COLO668 (cell line): Measurements from ENCODE around the gene SGPP2.
"Not testable (repeated sequence)": the region's sequence is repeated elsewhere in the genome, so short reads cannot be mapped to it uniquely, and the experiment has no call there.

Source experiments
- DNase-seq: peaks from one replicate; lab custom pipeline; 2025; ENCODE audit not compliant: unreplicated experiment; lab: John Stamatoyannopoulos, UW

SGPP2 gene, protein sequence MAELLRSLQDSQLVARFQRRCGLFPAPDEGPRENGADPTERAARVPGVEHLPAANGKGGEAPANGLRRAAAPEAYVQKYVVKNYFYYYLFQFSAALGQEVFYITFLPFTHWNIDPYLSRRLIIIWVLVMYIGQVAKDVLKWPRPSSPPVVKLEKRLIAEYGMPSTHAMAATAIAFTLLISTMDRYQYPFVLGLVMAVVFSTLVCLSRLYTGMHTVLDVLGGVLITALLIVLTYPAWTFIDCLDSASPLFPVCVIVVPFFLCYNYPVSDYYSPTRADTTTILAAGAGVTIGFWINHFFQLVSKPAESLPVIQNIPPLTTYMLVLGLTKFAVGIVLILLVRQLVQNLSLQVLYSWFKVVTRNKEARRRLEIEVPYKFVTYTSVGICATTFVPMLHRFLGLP

GRCh38 chr2:222424276-222424728 is at the start of gene SGPP2:
Gene SGPP2, plus strand, starts transcription at chr2:222424543. Its CDS starts 60 bp downstream, at chr2:222424603.
- DNase-seq: peak; percentile 82

DNA sequence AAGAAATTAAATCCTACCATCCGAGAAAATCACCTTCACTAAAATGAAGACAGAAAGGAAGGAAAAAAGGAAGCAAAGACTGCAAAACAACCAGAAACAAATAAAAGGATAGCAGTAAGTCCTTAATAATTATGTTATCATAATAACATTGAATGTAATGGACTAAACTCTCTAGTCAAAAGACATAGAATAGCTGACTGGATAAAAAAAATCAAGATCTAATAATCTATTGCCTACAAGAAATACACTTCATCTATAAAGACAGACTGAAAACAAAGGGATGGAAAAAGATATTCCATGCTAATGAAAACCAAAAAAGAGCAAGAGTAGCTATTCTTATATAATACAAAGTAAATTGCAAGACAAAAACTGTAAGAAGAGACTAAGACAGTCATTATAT is 48.5 kb upstream of the SGPP2 start:
- DNase-seq: no peak

GRCh38 chr2:222380456-222380855 is 43.9 kb upstream of the SGPP2 start:
- DNase-seq: no peak

DNA sequence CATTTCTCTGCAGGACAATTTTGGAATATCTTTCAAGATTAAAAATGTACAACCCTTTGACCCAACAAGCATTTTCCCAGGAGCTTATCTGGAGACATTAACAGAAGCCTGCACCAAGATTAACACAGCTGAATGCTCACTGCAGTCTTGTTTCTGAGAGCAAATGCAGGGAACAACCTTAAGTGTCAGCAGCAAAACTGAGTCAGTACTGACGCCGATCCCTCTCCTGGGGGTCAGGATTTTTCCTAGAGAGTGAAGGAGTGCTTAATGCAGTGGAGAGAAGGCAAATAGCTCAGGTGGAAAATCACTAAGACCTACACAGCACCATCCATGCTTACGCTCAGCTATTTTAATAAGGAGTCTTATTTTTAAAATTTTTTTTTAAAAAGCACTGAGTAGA is 42.8 kb upstream of the SGPP2 start:
- DNase-seq: no peak

DNA sequence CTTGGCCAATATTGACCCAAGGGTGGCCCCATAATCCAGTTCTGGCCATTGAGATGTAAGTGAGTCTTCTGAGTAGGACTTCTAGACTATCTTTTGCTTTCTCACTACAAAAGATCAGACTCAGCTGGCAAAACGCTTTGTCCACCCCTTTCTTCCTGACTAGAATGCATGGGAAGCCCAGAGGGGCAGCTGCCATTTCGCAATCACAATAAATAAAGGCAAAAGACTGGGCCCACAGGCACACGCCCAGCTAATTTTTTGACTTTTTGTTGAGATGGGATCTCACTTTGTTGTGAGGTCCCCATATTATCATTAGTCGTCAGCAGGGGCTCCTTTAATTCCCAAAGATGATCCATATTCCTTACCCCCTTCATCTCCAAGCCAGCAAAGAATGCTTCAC is 41.1 kb upstream of the SGPP2 start:
- no peak for DNase-seq

- DNase-seq: no peak
These were observed 32.5 kb upstream of the SGPP2 start for GRCh38 chr2:222391743-222392285.

DNA sequence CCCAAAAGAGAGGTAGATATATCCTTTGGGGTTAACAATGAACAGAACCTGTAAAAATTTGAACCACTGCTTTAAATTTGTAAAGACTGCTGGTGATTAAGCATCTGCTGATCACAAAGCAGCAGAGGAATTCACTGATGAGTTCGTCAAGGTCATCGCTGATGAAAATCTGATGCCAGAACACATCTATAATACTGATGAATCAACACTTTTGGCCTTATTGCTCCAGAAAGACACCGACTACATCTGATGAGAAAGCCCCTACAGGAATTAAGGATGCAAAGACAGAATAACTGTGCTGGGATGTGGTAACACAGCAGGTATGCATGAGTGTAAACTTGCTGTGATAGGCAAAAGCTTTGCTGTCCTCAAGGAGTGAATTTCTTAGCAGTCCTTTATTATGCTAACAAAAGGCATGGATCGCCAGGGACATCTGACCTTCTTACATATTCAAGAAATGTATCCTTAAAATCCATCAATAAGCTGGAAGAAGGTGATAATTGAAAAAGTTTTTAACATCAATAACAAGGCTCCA is 30.5 kb upstream of the SGPP2 start:
- no peak for DNase-seq

DNA sequence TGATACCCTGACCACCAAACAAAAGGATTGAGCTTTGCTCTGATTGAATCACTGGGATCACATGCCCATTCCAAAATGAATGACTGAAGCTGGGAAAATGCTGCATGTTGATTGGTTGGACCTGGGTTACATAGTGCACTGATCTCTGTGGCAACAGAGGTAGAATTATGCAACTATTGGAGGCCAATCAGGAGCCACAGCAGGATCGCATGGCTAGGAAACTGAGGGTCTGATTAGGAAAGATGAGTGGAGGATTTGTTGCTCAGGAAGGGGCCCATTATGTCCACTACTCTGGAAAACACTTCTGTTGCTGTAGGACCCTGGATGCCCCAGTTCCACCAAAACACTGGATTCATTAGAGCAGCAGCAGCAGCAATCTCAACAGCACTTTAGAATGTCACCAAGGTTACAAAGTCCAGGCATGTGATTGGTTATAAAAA is 25.9 kb upstream of the SGPP2 start:
- no peak for DNase-seq

DNA sequence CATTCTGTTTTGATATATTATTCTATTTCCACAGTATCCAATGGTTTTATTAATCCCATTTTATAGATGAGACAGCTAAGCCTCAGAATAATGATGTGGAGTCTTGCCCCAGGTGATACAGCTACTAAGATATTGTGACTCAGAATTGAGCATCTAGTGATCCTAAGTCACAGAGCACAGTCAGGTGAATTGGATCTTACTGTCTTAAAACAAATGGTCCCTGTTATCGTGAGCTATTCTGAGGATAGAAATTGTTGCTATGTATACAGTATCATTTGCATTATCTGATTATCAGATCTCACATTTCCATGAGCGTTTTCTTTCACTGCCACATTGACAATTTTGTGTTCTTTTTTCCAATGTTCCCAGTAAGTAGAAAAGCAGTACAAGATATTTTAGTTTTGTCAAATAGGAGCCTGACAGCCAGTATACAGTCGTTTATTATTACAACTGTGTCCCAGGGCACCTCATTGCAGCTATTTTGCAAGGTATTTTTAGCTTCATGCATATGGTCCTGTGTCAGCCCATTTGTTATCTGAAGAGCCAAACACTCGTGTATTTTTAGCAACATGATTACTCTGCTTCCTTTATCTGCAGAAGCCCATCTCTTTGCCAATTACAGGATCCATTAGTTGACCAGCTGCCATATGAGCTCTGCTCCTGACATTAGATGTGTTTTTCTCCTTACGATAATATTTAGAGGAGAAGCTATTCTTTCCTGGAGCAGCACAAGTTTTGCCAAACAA is 25.1 kb upstream of the SGPP2 start:
- DNase-seq: peak; percentile 42

- no peak for DNase-seq
These were observed 20.0 kb upstream of the SGPP2 start for GRCh38 chr2:222404151-222404905.

DNA sequence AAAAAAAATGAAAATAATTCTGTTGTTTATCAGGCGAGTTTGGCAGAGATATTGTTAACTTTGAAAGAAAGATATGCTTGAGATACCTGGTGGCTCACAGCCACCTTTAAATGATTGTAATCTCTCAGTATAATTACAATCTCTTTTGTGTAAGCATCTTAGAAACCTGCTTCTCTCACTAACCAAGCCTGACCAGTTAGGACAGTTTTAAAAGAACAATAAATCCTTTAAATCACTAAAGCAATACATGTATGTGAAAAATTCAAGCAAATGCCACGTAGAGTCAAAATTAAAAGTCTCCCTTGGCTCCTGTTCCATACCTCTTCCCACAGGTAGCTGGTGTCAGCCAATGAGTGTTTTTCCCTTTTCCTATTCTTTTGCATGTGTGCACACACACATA is 15.7 kb upstream of the SGPP2 start:
- DNase-seq: no peak

DNA sequence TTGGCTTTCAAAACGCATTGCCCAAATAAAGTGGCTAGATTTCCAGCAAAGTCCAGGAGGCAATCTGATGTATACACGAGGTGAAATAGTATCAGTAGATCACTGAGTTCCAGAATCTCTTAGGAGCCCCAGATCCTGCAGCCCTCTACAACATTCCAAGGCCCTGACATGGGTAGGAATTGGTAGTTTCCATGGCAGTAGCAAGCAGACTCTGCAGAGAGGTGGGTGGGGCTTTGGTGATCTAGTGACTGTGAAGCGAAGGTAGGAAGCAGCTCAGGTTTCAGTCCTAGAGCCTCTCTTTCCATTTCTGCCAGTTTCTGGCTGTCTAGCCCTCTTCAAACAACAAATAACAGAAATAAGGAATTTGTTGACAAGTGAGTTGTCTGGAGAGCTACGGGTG is 13.8 kb upstream of the SGPP2 start:
- DNase-seq: no peak

GRCh38 chr2:222412334-222412733 is 12.0 kb upstream of the SGPP2 start:
- not testable (repeated sequence) for DNase-seq

- no peak for DNase-seq
These were observed 10.9 kb upstream of the SGPP2 start for GRCh38 chr2:222413295-222413911.

- no peak for DNase-seq
These were observed 5.6 kb upstream of the SGPP2 start for GRCh38 chr2:222418739-222419138.

DNA sequence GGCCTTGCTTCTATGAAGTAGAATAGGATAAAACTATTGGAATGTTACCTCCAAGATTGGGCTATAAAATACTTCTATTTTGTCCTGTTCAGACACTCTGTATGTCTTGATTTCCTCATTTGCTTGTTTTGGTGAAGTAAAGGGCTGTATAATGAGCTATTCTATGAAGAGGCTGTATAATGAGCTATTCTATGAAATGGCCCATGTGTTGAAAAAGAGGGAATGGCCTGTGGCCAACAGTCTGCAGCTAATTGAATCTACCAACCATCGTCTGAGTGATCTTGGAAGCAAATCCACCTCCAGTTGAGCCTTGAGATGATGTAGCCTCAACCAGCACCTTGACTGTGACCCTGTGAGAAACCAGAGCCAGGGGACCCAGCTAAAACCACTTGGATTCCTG is 3.8 kb upstream of the SGPP2 start:
- DNase-seq: no peak

GRCh38 chr2:222421626-222422025 is 2.7 kb upstream of the SGPP2 start:
- no peak for DNase-seq

DNA sequence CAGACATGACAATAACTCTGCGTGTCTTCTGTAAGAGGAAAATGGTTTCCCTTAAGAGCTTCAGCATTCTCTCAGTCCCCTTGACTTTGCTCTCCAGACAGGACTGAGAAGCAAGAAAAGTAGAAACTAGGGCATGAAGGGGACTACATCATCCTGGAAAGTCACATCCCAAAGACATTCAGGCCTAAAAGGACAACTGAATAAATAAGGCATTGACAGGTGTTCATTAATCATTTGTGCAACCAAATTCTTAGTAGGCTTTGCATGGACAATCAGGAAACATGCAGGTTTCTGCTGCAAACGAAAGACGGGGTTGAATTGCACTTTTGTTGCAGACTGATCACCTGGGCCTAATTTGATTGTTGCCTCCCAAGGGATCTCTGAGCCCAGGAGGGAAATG is 1.2 kb upstream of the SGPP2 start:
- no peak for DNase-seq

DNA sequence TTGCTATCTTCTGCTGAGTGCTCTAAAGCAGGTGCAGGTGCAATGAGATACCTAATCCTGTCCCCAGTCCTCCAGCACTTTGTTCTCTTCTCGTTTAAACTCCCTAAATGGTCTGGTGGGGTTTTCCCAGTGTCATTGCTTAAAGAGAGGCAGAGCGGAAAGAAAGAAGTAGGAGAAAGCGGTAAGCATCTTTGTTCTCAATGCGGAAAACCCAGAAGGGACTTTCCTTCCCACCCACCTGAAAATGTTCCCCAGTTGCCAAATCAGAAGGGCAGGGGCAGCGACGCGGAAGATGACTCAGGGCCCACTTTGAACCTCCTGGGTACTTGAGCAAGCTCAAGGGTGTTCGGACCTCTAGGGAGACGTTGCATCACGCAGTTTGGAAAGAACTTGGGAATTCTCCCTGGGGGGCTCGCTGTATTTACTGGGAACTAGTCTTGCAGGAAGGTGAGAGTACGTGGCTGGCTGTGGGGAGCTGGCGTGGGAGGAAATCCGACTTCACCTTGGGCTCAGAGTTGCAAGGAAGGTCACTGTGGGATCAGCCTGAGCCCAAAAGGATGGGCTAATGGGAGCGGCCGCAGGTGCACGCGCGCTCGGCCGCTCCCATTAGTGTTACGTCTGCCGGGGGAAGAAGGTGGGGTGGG is 589 bp upstream of the SGPP2 start:
- DNase-seq: peak; percentile 82
